ENCODE measurements around the gene MACROD1.
A peak's percentile ranks its signal among the peaks of the same experiment; 100 is the strongest.

The MACROD1 gene

GRCh38 chr11:64021757-64022093, 144.2 kb downstream of the MACROD1 start:
- DNase-seq = no peak

GRCh38 chr11:64020976-64021756, 144.7 kb downstream of the MACROD1 start:
- DNase-seq = no peak

GRCh38 chr11:64019106-64020037, 146.5 kb downstream of the MACROD1 start:
- no peak for DNase-seq

GRCh38 chr11:64018310-64018709, 147.6 kb downstream of the MACROD1 start:
- no peak for DNase-seq

GRCh38 chr11:64017945-64018224, 148.0 kb downstream of the MACROD1 start:
- no peak for DNase-seq

- DNase-seq = peak in 22 of 56 donors; percentile 6 to 72 (median 36)
Measured at GRCh38 chr11:64015935-64016845, 149.7 kb downstream of the MACROD1 start.

- DNase-seq = no peak
Measured at GRCh38 chr11:64015510-64015909, 150.4 kb downstream of the MACROD1 start.

GRCh38 chr11:64014356-64014755, 151.6 kb downstream of the MACROD1 start:
- DNase-seq = no peak

- DNase-seq = no peak
Measured at GRCh38 chr11:64013141-64013896, 152.6 kb downstream of the MACROD1 start.

- no peak for DNase-seq
Measured at GRCh38 chr11:64011371-64011770, 154.5 kb downstream of the MACROD1 start.

- no peak for DNase-seq
Measured at GRCh38 chr11:64010783-64011182, 155.1 kb downstream of the MACROD1 start.

- DNase-seq = no peak
Measured at GRCh38 chr11:64009710-64010109, 156.2 kb downstream of the MACROD1 start.

GRCh38 chr11:64008914-64009633, 156.8 kb downstream of the MACROD1 start:
- no peak for DNase-seq

GRCh38 chr11:64008283-64008913, 157.5 kb downstream of the MACROD1 start:
- no peak for DNase-seq

- DNase-seq = peak in 35 of 56 donors; percentile 12 to 75 (median 33)
Measured at GRCh38 chr11:64007629-64008282, 158.2 kb downstream of the MACROD1 start.

- DNase-seq = no peak
Measured at GRCh38 chr11:64007160-64007628, 158.7 kb downstream of the MACROD1 start.

- DNase-seq = no peak
Measured at GRCh38 chr11:64006398-64006797, 159.5 kb downstream of the MACROD1 start.

- DNase-seq = no peak
Measured at GRCh38 chr11:64005691-64006090, 160.2 kb downstream of the MACROD1 start.

GRCh38 chr11:64004590-64004984, 161.3 kb downstream of the MACROD1 start:
- DNase-seq = no peak

Data from nucleus accumbens (tissue), 56 donors.